Jurkat, Clone E6-1 (cell line): Measurements from ENCODE around the gene RSU1.
"Not testable (repeated sequence)": the region's sequence is repeated elsewhere in the genome, so short reads cannot be mapped to it uniquely, and the experiment has no call there.

Source experiments
- DNase-seq: peaks from one replicate; pipeline ENCODE4 v3.0.0-alpha.2; 2011; ENCODE audit warnings: low read depth, low spot score
- H3K4me3 ChIP-seq: 2 replicates; pipeline ENCODE4 v1.5.1; 2011; ENCODE audit warnings: mild to moderate bottlenecking, low read length, control low read depth, moderate library complexity

Gene RSU1

DNA sequence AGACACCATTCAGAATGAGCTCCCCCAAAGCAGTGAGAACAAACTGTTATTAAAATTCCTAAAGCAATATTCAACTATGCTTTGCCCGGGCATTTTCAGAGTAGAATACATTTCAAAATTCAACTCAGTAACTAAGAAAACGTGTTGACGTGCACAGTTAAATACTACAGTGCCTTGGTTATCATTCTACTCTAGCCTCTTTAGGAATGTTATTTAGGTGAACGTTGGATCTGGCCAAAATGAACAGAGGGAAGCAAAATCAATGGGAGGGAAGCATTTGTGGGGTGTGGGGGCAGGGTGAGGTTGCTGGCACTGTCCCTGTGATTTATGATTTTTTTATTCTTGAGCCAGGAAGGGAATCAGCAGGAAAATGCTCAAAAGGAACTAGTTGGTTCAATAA lies 27.5 kb downstream of the RSU1 start:
- DNase-seq, result no peak
- no peak overlapping the region for H3K4me3 ChIP-seq

DNA sequence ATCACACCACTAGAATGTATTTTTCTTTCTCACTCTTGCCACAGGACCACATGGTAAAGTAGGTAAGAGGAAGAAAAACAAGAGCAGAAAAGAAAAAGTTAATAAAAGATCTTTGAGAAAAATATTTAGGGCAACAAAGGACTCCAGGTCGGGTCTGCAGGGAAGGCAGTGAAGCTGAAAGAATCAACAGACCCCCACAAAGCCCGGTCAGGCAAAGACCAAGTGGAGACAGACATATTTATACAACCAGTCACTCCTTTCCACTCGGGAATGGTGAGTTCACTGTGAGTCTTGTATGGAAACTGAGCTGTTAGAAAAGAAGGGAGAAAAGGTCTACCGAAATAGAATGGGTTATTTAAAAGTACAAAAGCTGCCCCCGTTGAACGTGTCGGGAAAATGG lies 28.0 kb downstream of the RSU1 start:
- no peak overlapping the region for H3K4me3 ChIP-seq
- DNase-seq, result no peak

DNA sequence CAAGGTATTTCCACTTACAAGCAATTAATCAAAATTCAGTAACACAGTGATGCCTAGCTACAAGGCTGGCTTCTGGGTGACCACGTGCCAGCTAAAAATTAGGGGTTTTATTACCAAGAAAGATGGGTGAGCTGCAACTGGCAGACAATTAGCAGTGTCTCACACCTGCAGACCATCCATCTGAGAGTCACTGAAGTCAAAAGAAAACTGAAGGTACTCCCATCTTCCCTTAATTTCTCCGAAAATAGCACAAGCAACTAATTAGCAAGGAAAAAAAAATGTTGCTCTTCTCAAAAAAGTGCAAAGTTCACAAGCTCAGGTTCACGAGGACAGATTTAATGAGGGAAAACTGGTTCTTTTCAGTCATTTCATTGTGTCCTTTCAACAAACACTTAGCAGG lies 28.4 kb downstream of the RSU1 start:
- H3K4me3 ChIP-seq, result no peak overlapping the region
- no peak for DNase-seq

DNA sequence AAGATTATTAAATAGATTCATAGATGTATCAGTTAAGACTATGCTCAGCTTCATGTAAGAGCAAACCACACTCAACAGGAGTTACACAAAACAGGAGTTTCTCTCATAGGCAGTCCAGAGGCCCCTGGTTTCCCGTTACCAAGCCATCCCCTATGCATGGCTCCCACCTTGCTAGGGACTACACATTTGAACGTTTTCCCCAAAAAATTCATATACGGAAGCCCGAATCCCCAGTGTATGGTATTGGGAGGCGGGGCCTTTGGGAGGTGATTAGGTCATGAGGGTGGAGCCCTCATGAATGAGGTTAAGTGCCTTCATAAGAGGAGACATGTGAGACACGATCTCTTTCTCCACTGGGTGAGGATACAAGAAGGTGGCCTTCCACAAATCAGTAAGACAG lies 29.1 kb downstream of the RSU1 start:
- no peak overlapping the region for H3K4me3 ChIP-seq
- no peak for DNase-seq

DNA sequence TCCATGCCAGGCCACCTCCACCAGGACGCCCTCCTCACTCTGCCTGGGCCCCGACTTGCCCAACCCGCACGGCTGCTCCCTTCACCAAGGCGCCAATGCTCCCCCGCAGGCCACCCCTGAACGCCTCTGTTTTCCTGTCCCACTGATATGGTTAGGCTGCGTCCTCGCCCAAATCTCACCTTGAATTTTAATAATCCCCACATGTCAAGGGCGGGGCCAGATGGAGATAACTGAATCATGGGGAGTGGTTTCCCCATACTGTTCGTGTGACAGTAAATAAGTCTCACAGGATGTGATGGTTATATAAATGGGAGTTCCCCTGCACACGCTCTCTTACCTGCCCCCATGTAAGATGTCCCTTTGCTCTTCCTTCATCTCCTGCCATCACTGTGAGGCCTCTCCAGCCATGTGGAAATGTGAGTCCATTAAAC lies 29.8 kb downstream of the RSU1 start:
- no peak overlapping the region for H3K4me3 ChIP-seq

DNA sequence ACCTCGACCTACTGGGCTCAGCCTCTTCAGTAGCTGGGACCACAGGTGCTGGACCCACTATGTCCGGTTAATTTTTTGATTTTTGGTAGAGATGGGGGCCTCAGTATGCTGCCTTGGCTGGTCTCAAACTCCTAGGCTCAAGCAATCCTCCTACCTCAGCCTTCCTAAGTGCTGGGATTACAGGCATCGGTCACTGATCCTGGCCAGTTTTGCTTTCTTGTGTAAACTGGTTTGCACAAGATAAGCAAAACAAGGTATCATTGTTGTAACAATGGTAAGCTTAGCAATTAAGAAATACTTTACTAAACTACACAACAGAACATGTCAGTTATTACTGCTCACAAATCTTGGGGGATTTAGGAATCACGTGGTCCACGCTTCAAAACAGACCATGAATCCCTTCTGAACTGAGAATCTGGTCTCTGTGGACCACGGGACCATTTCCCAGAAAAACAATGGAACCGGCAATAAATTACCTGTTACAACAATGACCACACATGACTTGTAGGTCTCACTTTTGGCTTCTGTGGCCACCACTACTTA lies 36.8 kb downstream of the RSU1 start:
- no peak for DNase-seq
- no peak overlapping the region for H3K4me3 ChIP-seq

More for the DNA sequence above, 29.8 kb downstream of the RSU1 start:
- no peak for DNase-seq

DNA sequence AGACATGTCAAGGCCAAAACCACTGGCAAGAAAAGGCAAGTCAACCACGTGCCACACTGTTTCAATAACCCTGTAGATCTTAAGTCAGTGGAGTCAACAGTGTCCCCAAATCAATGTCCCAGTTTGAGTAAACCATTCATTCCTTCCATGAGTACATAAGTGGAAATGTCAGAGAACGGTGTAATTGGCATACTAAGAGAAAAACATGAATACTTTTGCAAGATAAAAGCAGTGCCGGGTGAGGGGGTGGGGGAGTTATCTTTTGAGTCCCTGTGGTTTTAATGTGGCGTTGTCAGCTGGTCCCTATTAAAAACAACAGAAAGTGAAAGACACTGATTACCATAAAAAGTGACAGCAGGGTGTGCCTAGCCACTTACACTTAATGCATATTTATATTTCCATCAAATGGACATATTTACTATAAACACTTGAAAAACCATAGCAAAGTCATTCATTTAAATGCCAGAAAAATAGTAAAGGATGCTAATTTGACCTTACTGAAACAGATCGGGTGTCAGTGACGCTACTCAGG lies 37.8 kb downstream of the RSU1 start:
- H3K4me3 ChIP-seq, result no peak overlapping the region
- DNase-seq, result peak; percentile 17

DNA sequence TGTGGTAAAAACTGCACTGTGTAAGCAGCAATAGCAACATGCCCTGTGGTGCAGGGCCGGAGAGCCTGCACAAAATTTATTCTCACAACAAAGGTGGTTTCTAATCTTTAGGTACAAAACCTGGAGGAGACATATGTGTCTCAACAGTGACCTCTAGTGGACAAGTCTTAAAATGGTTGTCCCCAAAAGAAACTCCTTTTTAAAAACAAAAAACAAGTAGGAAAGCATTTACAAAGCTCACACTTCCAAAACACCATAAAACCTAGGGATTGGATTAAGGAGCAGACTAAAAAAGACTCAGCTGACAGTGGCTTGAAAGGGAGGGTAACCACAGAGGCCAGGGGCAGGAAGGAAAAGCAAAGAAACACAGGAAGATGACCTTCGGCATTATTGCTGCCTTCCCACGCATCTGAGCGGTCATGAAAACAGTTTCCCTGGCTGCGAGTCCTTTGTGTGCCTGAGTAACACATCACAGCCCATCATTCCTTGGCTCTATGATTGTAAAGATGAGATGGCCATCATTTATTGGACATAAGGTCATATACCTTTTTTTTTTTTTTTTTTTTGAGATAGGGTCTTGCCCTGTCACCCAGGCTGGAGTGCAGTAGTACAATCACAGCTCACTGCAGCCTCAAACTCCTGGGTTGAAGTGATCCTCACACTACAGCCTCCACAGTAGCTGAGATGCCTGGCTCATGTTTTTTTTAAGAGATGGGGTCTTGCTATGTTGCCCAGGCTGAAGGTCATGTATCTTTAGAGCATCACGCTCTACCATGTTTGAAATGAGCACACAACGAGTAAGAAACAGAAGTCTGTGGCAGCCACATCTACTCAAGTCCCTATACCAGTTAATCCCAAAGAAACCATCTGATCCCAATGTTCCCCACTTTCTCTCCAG lies 39.5 kb downstream of the RSU1 start:
- no peak overlapping the region for H3K4me3 ChIP-seq
- DNase-seq, result peak; percentile 63

DNA sequence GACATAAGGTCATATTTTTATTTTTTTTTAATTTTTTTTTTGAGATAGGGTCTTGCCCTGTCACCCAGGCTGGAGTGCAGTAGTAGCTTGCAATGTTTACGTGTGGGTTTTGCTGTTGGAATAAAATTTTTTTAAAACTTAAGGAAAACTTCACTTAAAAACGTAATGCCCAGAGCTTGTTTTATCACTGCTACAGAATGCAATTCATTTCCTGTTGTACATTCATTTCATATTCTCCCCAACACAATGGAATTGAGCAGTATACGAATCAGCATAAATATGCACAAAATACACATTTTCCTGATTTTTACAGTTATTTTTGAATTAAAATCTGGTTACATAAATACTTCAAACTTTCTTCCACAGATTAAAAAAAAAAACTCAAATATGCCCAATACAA lies 40.3 kb downstream of the RSU1 start:
- DNase-seq, result no peak
- no peak overlapping the region for H3K4me3 ChIP-seq

DNA sequence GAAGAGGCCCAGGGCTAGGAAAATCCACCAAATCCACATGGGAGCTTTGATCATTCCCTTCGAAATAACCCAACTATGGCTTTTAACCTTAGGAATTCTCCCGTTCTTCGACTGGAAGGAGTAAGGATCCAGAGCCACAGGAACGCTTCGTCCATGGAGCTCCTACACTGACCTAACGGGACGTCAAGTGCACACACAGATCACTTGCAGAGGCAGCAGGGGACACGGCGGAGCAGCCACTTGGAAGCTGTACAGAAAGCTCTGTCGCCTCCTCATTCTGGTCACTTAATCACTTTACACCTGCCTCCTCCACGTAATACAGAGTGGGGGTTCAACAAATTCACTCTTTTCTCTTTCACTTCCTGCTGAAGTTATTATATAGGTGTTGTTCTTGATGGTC lies 43.9 kb downstream of the RSU1 start:
- no peak overlapping the region for H3K4me3 ChIP-seq

DNA sequence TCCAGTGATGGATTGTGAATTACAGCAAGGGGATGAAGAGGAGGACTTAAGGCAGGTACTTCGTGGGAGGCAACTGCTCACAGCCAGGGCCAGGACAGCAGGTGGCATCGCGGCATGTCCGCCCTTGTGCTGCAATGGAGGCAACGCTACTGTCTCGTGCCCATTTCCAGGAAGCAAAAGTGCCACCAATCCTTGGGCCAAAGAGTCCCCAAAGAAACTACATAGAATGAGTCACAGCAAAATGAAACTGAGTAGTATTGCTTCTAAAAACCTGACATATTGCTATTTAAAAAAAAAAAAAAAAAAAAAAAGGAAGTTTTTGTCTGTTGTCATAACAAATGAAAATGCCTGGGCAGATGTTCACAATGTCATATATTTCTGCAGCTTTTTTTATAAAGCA lies 46.6 kb downstream of the RSU1 start:
- no peak overlapping the region for H3K4me3 ChIP-seq
- no peak for DNase-seq

More for the DNA sequence above, 43.9 kb downstream of the RSU1 start:
- DNase-seq, result no peak

DNA sequence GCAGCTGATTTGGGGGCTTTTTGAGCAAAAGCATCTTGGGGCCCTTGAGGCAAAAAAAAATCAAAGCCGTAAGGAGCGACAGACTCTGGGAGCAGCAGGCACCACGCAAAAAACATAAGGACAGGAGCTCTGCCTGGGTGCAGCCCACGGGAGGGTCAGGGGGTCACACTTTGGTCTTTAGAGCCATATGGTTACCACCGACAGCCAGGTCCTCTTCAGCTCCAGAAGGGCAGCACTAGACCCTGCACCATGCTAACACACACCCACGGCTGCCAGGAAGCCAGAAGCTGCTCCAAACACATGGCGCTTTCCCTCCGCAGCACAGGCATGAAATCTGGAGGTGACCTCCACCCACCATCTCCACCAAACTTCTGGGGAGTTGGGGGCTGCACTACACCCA lies 47.1 kb downstream of the RSU1 start:
- DNase-seq, result no peak
- H3K4me3 ChIP-seq, result no peak overlapping the region

DNA sequence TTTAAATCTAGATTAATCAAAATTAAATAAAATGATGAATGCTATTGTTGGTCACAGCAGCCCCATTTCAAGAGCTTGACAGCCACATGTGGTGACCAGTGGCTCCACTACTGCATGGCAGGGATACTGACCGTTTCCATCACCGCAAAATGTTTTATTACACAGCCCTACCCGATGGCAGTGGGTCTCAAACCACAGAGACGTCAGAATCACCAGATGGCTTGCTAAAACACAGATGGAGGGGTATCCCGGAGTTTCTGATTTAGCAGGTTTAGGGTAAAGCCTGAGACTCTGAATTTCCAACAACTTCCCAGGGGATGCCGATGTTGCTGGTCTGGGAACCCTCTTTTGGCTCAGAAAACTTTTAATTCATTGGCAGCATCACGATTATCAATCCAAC lies 47.9 kb downstream of the RSU1 start:
- DNase-seq, result no peak
- no peak overlapping the region for H3K4me3 ChIP-seq

DNA sequence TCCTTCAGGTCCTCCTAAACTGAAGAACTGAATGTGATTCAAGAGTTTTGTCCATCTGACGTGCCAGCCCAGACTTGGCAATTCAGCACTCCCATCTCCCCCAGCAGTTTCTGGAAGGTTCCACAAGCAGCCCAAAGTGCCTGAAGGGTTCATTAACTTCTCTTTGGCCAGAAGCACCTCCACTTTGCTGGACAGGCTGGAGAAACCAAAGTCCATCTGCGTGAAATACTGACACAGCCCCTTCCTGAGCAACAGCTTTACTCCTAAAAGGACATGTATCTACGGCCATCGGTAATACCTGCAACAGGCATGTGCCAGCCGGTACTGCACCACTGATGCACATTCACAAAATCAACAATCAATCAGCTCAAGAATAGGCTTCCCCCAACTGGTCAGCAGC lies 48.5 kb downstream of the RSU1 start:
- no peak for DNase-seq
- H3K4me3 ChIP-seq, result no peak overlapping the region

DNA sequence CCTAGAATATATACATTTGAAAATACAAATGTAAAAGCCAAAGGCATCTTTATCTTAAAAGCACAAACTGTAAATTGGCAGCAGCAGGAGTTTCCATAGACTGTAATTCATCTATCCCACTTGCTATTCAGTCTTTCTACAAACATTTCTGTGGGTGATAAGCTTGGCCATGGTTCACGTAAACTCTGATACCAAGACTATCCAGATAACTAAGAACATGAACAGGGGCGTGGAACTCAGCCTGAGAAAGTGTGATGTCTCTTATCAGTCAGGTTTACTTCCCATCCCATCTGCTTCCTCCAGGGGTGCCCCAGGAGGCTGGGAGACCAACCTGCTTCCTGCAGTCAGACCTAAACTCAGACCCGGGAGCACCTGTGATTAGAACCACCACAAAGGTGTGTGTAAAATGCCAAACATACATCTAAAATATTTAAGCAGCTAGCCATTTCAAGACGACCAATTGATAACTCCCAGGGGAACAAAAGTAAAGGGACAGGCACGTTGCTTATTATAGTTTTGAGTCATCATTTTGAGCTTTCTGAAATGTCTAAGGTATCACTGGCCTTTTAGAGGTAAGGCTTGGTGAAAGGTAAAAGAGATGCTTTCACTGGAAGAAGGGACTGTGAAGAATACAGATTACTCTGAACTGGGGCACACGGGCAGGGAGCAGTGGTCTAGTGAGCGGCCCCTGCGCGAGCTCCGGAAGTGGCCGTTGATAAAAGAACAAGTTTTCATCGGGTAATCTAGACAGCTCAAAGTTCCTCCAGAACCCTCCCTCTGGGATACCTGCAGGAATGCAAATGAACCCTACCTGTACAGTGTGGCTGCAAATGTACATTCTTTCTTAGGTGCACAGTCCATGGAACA lies 51.5 kb downstream of the RSU1 start:
- DNase-seq, result no peak
- H3K4me3 ChIP-seq, result no peak overlapping the region

DNA sequence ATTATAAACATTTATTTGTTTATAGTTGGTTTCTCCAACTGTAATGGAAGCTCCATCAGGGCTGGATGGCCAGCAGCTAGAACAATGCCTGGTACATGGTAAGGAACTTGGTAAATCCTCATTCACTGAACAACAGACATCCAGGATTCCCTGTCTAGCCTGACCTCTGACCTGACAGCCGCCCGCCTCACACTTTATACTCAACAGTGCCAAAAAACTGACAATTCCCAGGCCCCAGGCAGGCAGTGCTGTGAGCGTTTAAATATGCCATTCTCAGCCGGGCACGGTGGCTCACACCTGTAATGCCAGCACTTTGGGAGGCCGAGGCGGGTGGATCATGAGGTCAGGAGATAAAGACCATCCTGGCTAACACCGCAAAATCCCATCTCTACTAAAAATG lies 55.9 kb downstream of the RSU1 start:
- DNase-seq, result no peak
- no peak overlapping the region for H3K4me3 ChIP-seq

DNA sequence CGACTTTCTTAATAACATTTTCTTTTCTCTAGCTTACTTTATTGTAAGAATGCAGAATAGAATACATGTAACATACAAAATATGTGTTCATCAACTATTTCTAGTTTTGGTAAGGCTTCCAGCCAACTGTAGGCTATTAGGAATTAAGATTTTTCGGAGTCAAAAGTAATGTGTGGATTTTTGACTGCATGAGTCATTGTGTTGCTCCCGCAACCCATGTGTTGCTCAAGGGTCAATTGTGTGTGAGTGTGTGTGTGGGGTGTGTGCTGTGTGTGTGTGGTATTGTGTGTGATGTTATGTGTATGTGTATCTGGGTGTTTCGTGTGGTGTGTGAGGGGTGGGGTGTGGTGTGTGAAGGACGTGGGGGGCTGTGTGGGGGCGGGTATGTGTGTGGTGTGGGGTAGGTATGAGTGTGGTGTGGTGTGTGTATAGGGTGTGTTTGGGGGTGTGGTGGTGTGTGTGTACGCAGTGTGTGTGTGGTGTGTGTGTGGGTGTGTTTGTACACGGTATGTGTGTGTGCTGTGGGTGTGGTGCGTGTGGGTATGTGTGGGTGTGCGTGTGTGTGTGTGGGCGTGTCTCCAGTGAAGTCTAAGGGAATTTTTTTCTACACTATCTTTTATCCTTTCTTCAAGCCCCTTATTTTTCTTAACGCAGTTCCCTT lies 60.5 kb downstream of the RSU1 start:
- H3K4me3 ChIP-seq, result no peak overlapping the region
- DNase-seq, result no peak

DNA sequence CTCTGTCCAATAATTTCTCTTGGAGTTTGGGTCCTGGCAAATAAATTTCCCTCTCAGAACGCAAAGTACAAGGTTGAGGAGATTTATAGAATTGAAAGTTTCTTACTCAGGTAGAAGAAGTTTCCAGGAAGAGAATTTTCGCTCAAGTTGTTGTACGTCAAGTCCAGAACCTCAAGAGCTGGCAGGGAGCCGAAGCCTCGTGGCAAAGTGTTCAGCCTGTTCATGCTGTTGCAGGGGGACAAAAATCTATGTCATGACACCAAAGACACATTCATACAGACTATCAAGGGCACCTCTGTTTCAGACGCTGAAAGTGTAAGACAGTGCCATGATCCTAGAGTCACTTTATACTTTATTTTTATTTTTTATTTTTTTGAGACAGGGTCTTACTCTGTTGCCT lies 62.5 kb downstream of the RSU1 start:
- no peak for DNase-seq
- H3K4me3 ChIP-seq, result no peak overlapping the region

DNA sequence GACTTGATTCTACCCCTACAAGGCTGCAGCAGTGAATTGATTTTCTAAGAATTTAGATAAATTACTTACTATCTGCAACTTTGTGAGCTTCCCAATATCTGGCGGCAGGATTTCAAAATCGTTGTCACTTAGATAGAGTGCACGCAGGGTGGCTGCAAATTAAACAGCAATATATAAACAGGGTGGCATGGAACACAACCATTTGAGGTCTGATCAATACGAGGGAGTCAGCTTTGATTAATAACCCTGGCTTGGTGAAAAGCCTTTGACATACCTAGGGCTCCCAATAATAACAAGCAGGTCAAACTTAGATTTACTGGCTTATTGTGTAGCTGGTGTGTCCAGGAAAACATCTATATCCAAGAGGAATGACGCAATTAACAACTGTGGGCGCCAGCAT lies 64.4 kb downstream of the RSU1 start:
- not testable (repeated sequence) for H3K4me3 ChIP-seq, DNase-seq
